ENCODE measurements around the gene CCDC93. TPM values are rescaled to one million over a fixed set of nuclear protein-coding genes. Genes with fewer than 3 reads are reported as not detected.

Gene CCDC93
- total RNA-seq, 2 experiments from 2014 or later = 62.2 to 64.5 TPM

GRCh38 chr2:118056801-118057200 is 42.9 kb upstream of the CCDC93 start:
- Mint-ChIP-seq H3K27me3 (peaks cover 52% of the 10 kb centered on the region), H3K9me3 (no peaks in the 10 kb centered on the region), H3K27ac (no peak overlapping the region), H3K36me3 (ENCODE audit: low read depth) (no peaks in the 10 kb centered on the region), H3K4me1 (ENCODE audit: low read depth) (peaks cover 8% of the 10 kb centered on the region), H3K4me3 (no peak overlapping the region)
- POLR2A ChIA-PET = no interaction called here
- H3K4me3 ChIP-seq (ENCODE audit: low read length) = no peak overlapping the region
- peaks cover 0 to 14% of the 10 kb centered on the region in 2 experiments for H3K27me3 ChIP-seq (ENCODE audit: control insufficient read depth in 1 of 2, insufficient read depth in 2 of 2, low read length in 2 of 2)
- no peaks in the 10 kb centered on the region for H3K36me3 ChIP-seq (ENCODE audit: insufficient read depth, low read length)
- H3K4me1 ChIP-seq (ENCODE audit: insufficient read depth, low read length) = no peaks in the 10 kb centered on the region
- no peaks in the 10 kb centered on the region for H3K9me3 ChIP-seq (ENCODE audit: control insufficient read depth in 1 of 2, insufficient read depth in 1 of 2, low read length in 2 of 2)
- intact Hi-C loops (cut with DNase I, micrococcal nuclease) = no loop called here
- CTCF ChIA-PET = no interaction called here
- ATAC-seq (ENCODE audit: poor library complexity) (no peak), DNase-seq (no peak)
- no peak overlapping the region for H3K27ac ChIP-seq (ENCODE audit: low read depth in 1 of 2, low read length in 2 of 2)
- no peak for TF ChIP-seq CTCF (IDR thresholded peaks at IDR 0.05)

- ChIA-PET POLR2A (no interaction called here), CTCF (no interaction called here)
- Histone ChIP-seq H3K27me3 (ENCODE audit: control insufficient read depth in 1 of 2, insufficient read depth in 2 of 2, low read length in 2 of 2) (peaks cover 0 to 14% of the 10 kb centered on the region in 2 experiments), H3K4me1 (ENCODE audit: insufficient read depth, low read length) (no peaks in the 10 kb centered on the region), H3K9me3 (ENCODE audit: control insufficient read depth in 1 of 2, insufficient read depth in 1 of 2, low read length in 2 of 2) (no peaks in the 10 kb centered on the region), H3K4me3 (ENCODE audit: low read length) (no peak overlapping the region), H3K36me3 (ENCODE audit: insufficient read depth, low read length) (no peaks in the 10 kb centered on the region), H3K27ac (ENCODE audit: low read depth in 1 of 2, low read length in 2 of 2) (no peak overlapping the region)
- ATAC-seq (ENCODE audit: poor library complexity) (no peak), DNase-seq (peak in 3 of 14 experiments; percentile 18 to 46 (median 34))
- Mint-ChIP-seq H3K9me3 (no peaks in the 10 kb centered on the region), H3K27me3 (peaks cover 53% of the 10 kb centered on the region), H3K27ac (no peak overlapping the region), H3K4me3 (no peak overlapping the region), H3K36me3 (ENCODE audit: low read depth) (no peaks in the 10 kb centered on the region), H3K4me1 (ENCODE audit: low read depth) (peaks cover 8% of the 10 kb centered on the region)
- intact Hi-C loops (cut with DNase I, micrococcal nuclease) = no loop called here
- no peak for TF ChIP-seq CTCF (IDR thresholded peaks at IDR 0.05)
Measured at GRCh38 chr2:118056165-118056534, 42.3 kb upstream of the CCDC93 start.

DNA sequence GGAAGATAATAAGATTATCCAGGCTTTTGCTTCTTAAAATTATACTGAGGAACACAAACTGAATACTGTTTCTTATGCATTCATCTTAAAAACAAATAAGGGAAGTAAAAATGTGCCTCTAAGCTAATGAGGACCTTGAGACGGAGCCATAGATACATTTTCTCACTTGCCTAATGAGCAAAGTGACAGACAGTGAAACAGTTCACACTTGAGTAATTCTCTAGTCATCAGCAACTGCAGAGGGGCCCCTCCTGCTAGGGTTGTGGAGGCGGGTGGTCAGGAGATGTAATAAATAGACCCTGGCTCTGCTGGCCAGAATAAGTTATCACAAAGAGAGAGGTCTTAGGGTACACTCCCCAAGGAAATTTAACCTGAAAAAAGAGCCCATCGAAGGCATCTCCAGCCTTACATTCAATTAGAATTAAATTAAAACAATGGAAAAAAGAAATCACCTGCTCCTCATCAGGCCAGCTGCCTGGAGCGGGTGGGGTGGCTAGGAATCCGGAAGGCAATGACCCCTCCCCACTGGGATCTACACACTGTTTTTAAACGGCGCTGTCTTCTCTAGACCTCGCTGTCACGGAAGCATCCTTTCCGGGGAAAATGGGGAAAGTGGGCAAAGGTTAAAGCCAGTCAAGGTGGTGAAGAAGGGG is 41.8 kb upstream of the CCDC93 start:
- H3K4me3 Mint-ChIP-seq = no peak overlapping the region

More for the DNA sequence above, 41.8 kb upstream of the CCDC93 start:
- ChIA-PET POLR2A (no interaction called here), CTCF (no interaction called here)
- no peak overlapping the region for H3K27ac ChIP-seq (ENCODE audit: low read depth in 1 of 2, low read length in 2 of 2)
- Mint-ChIP-seq H3K36me3 (ENCODE audit: low read depth) (no peaks in the 10 kb centered on the region), H3K9me3 (no peaks in the 10 kb centered on the region), H3K27me3 (peaks cover 53% of the 10 kb centered on the region), H3K27ac (no peak overlapping the region), H3K4me1 (ENCODE audit: low read depth) (peaks cover 8% of the 10 kb centered on the region)
- no peaks in the 10 kb centered on the region for H3K4me1 ChIP-seq (ENCODE audit: insufficient read depth, low read length)
- intact Hi-C loops (cut with DNase I, micrococcal nuclease) = no loop called here
- DNase-seq = peak in 1 of 14 experiments; percentile 18
- no peak overlapping the region for H3K4me3 ChIP-seq (ENCODE audit: low read length)
- H3K36me3 ChIP-seq (ENCODE audit: insufficient read depth, low read length) = no peaks in the 10 kb centered on the region
- no peak for ATAC-seq (ENCODE audit: poor library complexity)
- H3K9me3 ChIP-seq (ENCODE audit: control insufficient read depth in 1 of 2, insufficient read depth in 1 of 2, low read length in 2 of 2) = no peaks in the 10 kb centered on the region
- H3K27me3 ChIP-seq (ENCODE audit: control insufficient read depth in 1 of 2, insufficient read depth in 2 of 2, low read length in 2 of 2) = peaks cover 0 to 14% of the 10 kb centered on the region in 2 experiments
- no peak for TF ChIP-seq CTCF (IDR thresholded peaks at IDR 0.05)

Data from CD4-positive, alpha-beta T cell (primary cell).